Measurements from ENCODE around the gene SLC37A2.

SLC37A2 gene

DNA sequence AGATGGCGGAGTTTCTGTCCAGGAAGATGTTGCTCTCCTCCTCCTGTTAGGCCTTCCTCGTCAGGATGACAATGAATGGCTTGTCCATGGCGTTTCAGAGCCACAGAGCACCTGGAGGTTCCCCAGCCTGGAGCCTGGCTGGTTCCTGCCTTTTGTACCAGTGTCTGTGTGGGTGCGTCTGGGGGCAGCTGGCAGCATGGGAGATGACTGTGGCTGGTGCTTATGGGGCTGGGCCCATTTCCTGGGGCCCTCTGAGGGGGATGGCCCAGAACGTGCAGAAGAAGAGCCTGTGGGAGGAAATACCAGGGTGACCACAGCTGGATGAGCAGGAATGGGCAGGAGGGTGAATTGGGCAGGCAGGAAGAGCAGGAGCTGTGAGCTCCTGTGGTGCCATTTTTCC, 6.7 kb downstream of the SLC37A2 start:
- Histone ChIP-seq H2AK5ac (ENCODE audit: low read length, severe bottlenecking) (no peak overlapping the region), H3K18ac (ENCODE audit: low read depth in 1 of 2, low read length in 2 of 2) (peak overlapping the region; percentile 52 to 77), H3K27ac (ENCODE audit: low read length, poor library complexity, severe bottlenecking) (no peak overlapping the region), H3K4me1 (ENCODE audit: control insufficient read depth, insufficient read depth, low read depth, low read length) (peaks cover 17% of the 10 kb centered on the region), H2BK12ac (ENCODE audit: low read length in 2 of 2) (peak overlapping the region in 1 of 2 experiments; percentile 92), H3K9me3 (ENCODE audit: control insufficient read depth, low read length) (no peaks in the 10 kb centered on the region), H3K27me3 (ENCODE audit: control insufficient read depth in 1 of 2, insufficient read depth in 1 of 2, low read length in 2 of 2) (no peaks in the 10 kb centered on the region), H2BK120ac (ENCODE audit: low read depth, low read length) (peak overlapping the region; percentile 73), H2BK5ac (ENCODE audit: low read depth, low read length, poor library complexity, severe bottlenecking) (no peak overlapping the region), H3K23ac (ENCODE audit: low read length in 2 of 2) (peak overlapping the region; percentile 9 to 12), H3K4ac (ENCODE audit: low read depth in 1 of 2, low read length in 2 of 2) (peak overlapping the region; percentile 11 to 21), H3K36me3 (ENCODE audit: control insufficient read depth in 1 of 2, insufficient read depth in 2 of 2, low read depth in 1 of 2, low read length in 2 of 2) (no peaks in the 10 kb centered on the region), H3K9ac (ENCODE audit: low read length) (no peak overlapping the region), H4K8ac (ENCODE audit: low read length) (peak overlapping the region; percentile 78), H3K4me3 (ENCODE audit: insufficient read depth in 1 of 2, low read depth in 1 of 2, low read length in 2 of 2) (no peak overlapping the region), H2BK15ac (ENCODE audit: low read depth, poor library complexity, severe bottlenecking) (peak overlapping the region; percentile 77), H3K4me2 (ENCODE audit: low read length, poor library complexity, severe bottlenecking) (no peak overlapping the region), H4K91ac (ENCODE audit: low read length) (peak overlapping the region; percentile 41), H3K14ac (ENCODE audit: low read length in 2 of 2) (peak overlapping the region; percentile 11 to 72), H2AFZ (ENCODE audit: low read depth, low read length) (peak overlapping the region; percentile 60), H3K79me1 (replicated peaks; ENCODE audit: low read length, poor library complexity, severe bottlenecking) (no peaks in the 10 kb centered on the region)
- no peak for DNase-seq
- 68% methylated on average over 5 of the region's 5 CpGs for WGBS

DNA sequence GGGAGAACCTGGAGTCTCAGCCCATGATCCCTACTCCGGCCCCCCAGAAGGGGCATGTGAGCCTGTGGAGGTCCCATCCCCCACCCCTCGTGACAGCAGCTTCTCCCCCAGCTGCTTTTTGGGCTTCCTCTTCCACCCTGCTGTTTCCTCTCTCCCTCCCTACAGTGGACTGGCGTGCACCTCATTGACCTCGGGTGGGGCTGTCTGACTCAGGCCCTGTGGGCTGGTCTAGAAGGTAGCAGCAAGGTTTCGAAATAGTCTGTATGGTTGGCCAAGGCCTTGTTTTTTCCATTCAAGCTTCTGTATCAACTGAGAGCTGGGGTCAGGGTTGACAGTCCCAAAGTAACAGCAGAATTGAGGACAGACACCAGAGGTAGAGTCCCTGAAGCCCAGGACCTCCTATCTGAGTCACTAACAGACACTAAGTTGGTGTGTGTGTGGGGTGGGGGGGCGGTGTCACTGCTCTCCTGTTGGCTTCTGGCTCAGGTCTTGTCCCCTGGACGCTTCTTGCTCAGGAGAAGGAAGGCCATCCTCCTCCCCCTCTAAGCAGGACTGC, 7.7 kb downstream of the SLC37A2 start:
- peak; percentile 63 for DNase-seq
- peaks cover 17% of the 10 kb centered on the region for H3K4me1 ChIP-seq (ENCODE audit: control insufficient read depth, insufficient read depth, low read depth, low read length)
- H2AK5ac ChIP-seq (ENCODE audit: low read length, severe bottlenecking) = no peak overlapping the region
- no peak overlapping the region for H2BK5ac ChIP-seq (ENCODE audit: low read depth, low read length, poor library complexity, severe bottlenecking)
- peak overlapping the region; percentile 16 to 63 for H3K18ac ChIP-seq (ENCODE audit: low read depth in 1 of 2, low read length in 2 of 2)
- no peak overlapping the region for H3K9ac ChIP-seq (ENCODE audit: low read length)
- no peak overlapping the region for H3K23ac ChIP-seq (ENCODE audit: low read length in 2 of 2)
- peak overlapping the region; percentile 73 for H4K8ac ChIP-seq (ENCODE audit: low read length)
- H2BK12ac ChIP-seq (ENCODE audit: low read length in 2 of 2) = peak overlapping the region; percentile 16 to 64
- H3K14ac ChIP-seq (ENCODE audit: low read length in 2 of 2) = no peak overlapping the region
- H3K4me2 ChIP-seq (ENCODE audit: low read length, poor library complexity, severe bottlenecking) = no peak overlapping the region
- 54% methylated on average over 6 of the region's 7 CpGs for WGBS
- H3K27me3 ChIP-seq (ENCODE audit: control insufficient read depth in 1 of 2, insufficient read depth in 1 of 2, low read length in 2 of 2) = no peaks in the 10 kb centered on the region
- no peak overlapping the region for H3K27ac ChIP-seq (ENCODE audit: low read length, poor library complexity, severe bottlenecking)
- peak overlapping the region; percentile 3 to 30 for H3K4ac ChIP-seq (ENCODE audit: low read depth in 1 of 2, low read length in 2 of 2)
- peak overlapping the region; percentile 88 for H4K91ac ChIP-seq (ENCODE audit: low read length)
- no peaks in the 10 kb centered on the region for H3K36me3 ChIP-seq (ENCODE audit: control insufficient read depth in 1 of 2, insufficient read depth in 2 of 2, low read depth in 1 of 2, low read length in 2 of 2)
- H2BK120ac ChIP-seq (ENCODE audit: low read depth, low read length) = peak overlapping the region; percentile 24
- no peak overlapping the region for H2BK15ac ChIP-seq (ENCODE audit: low read depth, poor library complexity, severe bottlenecking)
- peak overlapping the region in 1 of 2 experiments; percentile 24 for H3K4me3 ChIP-seq (ENCODE audit: insufficient read depth in 1 of 2, low read depth in 1 of 2, low read length in 2 of 2)
- H3K79me1 ChIP-seq (replicated peaks; ENCODE audit: low read length, poor library complexity, severe bottlenecking) = no peaks in the 10 kb centered on the region
- H2AFZ ChIP-seq (ENCODE audit: low read depth, low read length) = no peak overlapping the region
- no peaks in the 10 kb centered on the region for H3K9me3 ChIP-seq (ENCODE audit: control insufficient read depth, low read length)

DNA sequence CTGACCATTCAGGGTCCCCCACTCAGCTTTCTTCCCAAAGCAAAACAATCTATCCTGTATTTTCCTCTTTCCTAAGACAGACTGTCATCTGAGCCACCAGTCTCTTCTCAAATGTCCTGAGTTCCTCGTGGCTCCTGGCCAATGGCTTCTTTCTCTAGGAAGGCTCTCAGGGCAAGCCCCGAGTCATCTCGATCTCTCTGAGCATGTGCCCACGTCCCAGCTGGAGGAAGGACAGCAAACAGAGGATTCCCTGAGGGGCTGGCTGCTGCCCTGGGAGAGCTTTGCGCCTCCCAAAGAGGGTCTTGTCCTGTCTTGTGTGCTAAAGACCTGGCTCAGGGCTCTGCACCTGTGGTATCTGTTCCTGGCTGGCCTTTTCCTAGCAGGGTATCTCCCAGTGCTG, 8.3 kb downstream of the SLC37A2 start:
- Histone ChIP-seq H3K36me3 (ENCODE audit: control insufficient read depth in 1 of 2, insufficient read depth in 2 of 2, low read depth in 1 of 2, low read length in 2 of 2) (no peaks in the 10 kb centered on the region), H2BK5ac (ENCODE audit: low read depth, low read length, poor library complexity, severe bottlenecking) (no peak overlapping the region), H3K4me3 (ENCODE audit: insufficient read depth in 1 of 2, low read depth in 1 of 2, low read length in 2 of 2) (no peak overlapping the region), H3K9ac (ENCODE audit: low read length) (no peak overlapping the region), H2BK12ac (ENCODE audit: low read length in 2 of 2) (peak overlapping the region in 1 of 2 experiments; percentile 18), H3K18ac (ENCODE audit: low read depth in 1 of 2, low read length in 2 of 2) (peak overlapping the region in 1 of 2 experiments; percentile 55), H3K4ac (ENCODE audit: low read depth in 1 of 2, low read length in 2 of 2) (no peak overlapping the region), H2BK15ac (ENCODE audit: low read depth, poor library complexity, severe bottlenecking) (no peak overlapping the region), H4K91ac (ENCODE audit: low read length) (no peak overlapping the region), H4K8ac (ENCODE audit: low read length) (peak overlapping the region; percentile 73), H3K4me1 (ENCODE audit: control insufficient read depth, insufficient read depth, low read depth, low read length) (peaks cover 19% of the 10 kb centered on the region), H2AK5ac (ENCODE audit: low read length, severe bottlenecking) (no peak overlapping the region), H3K4me2 (ENCODE audit: low read length, poor library complexity, severe bottlenecking) (no peak overlapping the region), H3K27me3 (ENCODE audit: control insufficient read depth in 1 of 2, insufficient read depth in 1 of 2, low read length in 2 of 2) (no peaks in the 10 kb centered on the region), H2AFZ (ENCODE audit: low read depth, low read length) (no peak overlapping the region), H3K23ac (ENCODE audit: low read length in 2 of 2) (no peak overlapping the region), H3K79me1 (replicated peaks; ENCODE audit: low read length, poor library complexity, severe bottlenecking) (no peaks in the 10 kb centered on the region), H3K27ac (ENCODE audit: low read length, poor library complexity, severe bottlenecking) (no peak overlapping the region), H2BK120ac (ENCODE audit: low read depth, low read length) (no peak overlapping the region), H3K14ac (ENCODE audit: low read length in 2 of 2) (no peak overlapping the region), H3K9me3 (ENCODE audit: control insufficient read depth, low read length) (no peaks in the 10 kb centered on the region)
- DNase-seq = no peak
- 73% methylated on average over 5 of the region's 5 CpGs for WGBS

DNA sequence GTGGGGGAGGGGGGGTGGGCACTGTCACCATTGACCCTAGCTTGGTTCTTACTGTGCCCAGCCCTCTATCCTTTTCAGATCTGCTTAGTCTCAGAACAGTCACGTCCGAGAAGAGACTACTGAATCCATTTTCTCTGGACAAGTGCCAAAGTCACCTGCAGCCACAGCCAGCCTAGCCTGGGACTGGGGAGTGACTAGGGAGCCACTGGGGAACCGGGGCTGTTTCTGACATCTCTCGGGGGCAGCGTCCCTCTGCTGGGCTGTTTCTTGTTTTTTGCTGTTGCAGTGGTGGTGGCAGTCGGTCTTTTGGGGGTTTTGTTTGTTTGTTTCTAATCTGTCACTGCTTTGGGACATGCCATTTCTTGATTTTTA, 8.7 kb downstream of the SLC37A2 start:
- Histone ChIP-seq H3K79me1 (replicated peaks; ENCODE audit: low read length, poor library complexity, severe bottlenecking) (no peaks in the 10 kb centered on the region), H2AFZ (ENCODE audit: low read depth, low read length) (no peak overlapping the region), H3K27me3 (ENCODE audit: control insufficient read depth in 1 of 2, insufficient read depth in 1 of 2, low read length in 2 of 2) (no peaks in the 10 kb centered on the region), H2BK12ac (ENCODE audit: low read length in 2 of 2) (no peak overlapping the region), H2AK5ac (ENCODE audit: low read length, severe bottlenecking) (no peak overlapping the region), H3K4me1 (ENCODE audit: control insufficient read depth, insufficient read depth, low read depth, low read length) (peaks cover 19% of the 10 kb centered on the region), H3K18ac (ENCODE audit: low read depth in 1 of 2, low read length in 2 of 2) (no peak overlapping the region), H3K36me3 (ENCODE audit: control insufficient read depth in 1 of 2, insufficient read depth in 2 of 2, low read depth in 1 of 2, low read length in 2 of 2) (no peaks in the 10 kb centered on the region), H3K23ac (ENCODE audit: low read length in 2 of 2) (no peak overlapping the region), H4K8ac (ENCODE audit: low read length) (no peak overlapping the region), H3K9ac (ENCODE audit: low read length) (no peak overlapping the region), H2BK5ac (ENCODE audit: low read depth, low read length, poor library complexity, severe bottlenecking) (no peak overlapping the region), H3K27ac (ENCODE audit: low read length, poor library complexity, severe bottlenecking) (no peak overlapping the region), H3K4me3 (ENCODE audit: insufficient read depth in 1 of 2, low read depth in 1 of 2, low read length in 2 of 2) (no peak overlapping the region), H3K4me2 (ENCODE audit: low read length, poor library complexity, severe bottlenecking) (no peak overlapping the region), H3K4ac (ENCODE audit: low read depth in 1 of 2, low read length in 2 of 2) (no peak overlapping the region), H4K91ac (ENCODE audit: low read length) (no peak overlapping the region), H2BK15ac (ENCODE audit: low read depth, poor library complexity, severe bottlenecking) (no peak overlapping the region), H3K9me3 (ENCODE audit: control insufficient read depth, low read length) (no peaks in the 10 kb centered on the region), H2BK120ac (ENCODE audit: low read depth, low read length) (no peak overlapping the region), H3K14ac (ENCODE audit: low read length in 2 of 2) (no peak overlapping the region)
- DNase-seq = no peak
- 87% methylated on average over 6 of the region's 6 CpGs for WGBS

All from mesenchymal stem cell (in vitro differentiated cells and primary cell).